Colonic mucosa (tissue), 4 donors: ENCODE results near the gene ZNF335. TPM values are rescaled to one million over a fixed set of nuclear protein-coding genes. Genes with fewer than 3 reads are reported as not detected.

Source experiments
- DNase-seq: peaks from one replicate; pipeline ENCODE4 v3.0.0-alpha.2; 2020
- H3K27ac ChIP-seq: fragments of 200-600 bp; one replicate; pipeline ENCODE4 v1.8.0; 2021
- H3K27me3 ChIP-seq: fragments of 200-600 bp; one replicate; pipeline ENCODE4 v1.8.0; 2021
- H3K36me3 ChIP-seq: fragments of 200-600 bp; one replicate; pipeline ENCODE4 v1.8.0; 2021
- H3K4me1 ChIP-seq: fragments of 200-600 bp; one replicate; pipeline ENCODE4 v1.8.0; 2021; ENCODE audit warnings: mild to moderate bottlenecking
- H3K4me3 ChIP-seq: fragments of 200-600 bp; one replicate; pipeline ENCODE4 v1.8.0; 2021
- H3K9ac ChIP-seq, 2 donors: one replicate each; pipeline ENCODE4 v1.7.0; 2013; ENCODE audit warnings: control low read depth in 2 of 2, low read depth in 2 of 2, low read length in 2 of 2
- H3K9me3 ChIP-seq: fragments of 200-600 bp; one replicate; pipeline ENCODE4 v1.8.0; 2021
- intact Hi-C: fragments of 100-400 bp; cut with DNase I; formaldehyde crosslinking; loops from one replicate; pipeline ENCODE4 v1.14.1; 2022
- total RNA-seq, 2 donors: library from RNA; stranded (reverse); fragmentation: NEBNext Ultra II Directional in 1 of 2; extraction: Animal tissue kit (Norgen Biotek cat#: 25700) in 1 of 2; gene quantifications; one replicate each; pipeline ENCODE4 v1.2.1, GENCODE V29; 2021
- TF ChIP-seq, protein P1 (sequence below): fragments of 200-600 bp; IDR thresholded peaks from one replicate; pipeline ENCODE4 v1.8.0; 2022; ENCODE audit warnings: antibody characterized with exemption, mild to moderate bottlenecking
- donor health status: healthy.
- donor health status: DM: no; HTN: no; CAD: no.
- donor health status: DM: no; HTN: no; CAD: no.

The ZNF335 gene
- total RNA-seq, 2 donors from 2014 or later: 11.3 to 22.1 TPM

- TF ChIP-seq, protein P1, sequence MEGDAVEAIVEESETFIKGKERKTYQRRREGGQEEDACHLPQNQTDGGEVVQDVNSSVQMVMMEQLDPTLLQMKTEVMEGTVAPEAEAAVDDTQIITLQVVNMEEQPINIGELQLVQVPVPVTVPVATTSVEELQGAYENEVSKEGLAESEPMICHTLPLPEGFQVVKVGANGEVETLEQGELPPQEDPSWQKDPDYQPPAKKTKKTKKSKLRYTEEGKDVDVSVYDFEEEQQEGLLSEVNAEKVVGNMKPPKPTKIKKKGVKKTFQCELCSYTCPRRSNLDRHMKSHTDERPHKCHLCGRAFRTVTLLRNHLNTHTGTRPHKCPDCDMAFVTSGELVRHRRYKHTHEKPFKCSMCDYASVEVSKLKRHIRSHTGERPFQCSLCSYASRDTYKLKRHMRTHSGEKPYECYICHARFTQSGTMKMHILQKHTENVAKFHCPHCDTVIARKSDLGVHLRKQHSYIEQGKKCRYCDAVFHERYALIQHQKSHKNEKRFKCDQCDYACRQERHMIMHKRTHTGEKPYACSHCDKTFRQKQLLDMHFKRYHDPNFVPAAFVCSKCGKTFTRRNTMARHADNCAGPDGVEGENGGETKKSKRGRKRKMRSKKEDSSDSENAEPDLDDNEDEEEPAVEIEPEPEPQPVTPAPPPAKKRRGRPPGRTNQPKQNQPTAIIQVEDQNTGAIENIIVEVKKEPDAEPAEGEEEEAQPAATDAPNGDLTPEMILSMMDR: no peak
- no peak overlapping the region for H3K27ac ChIP-seq
- peak; percentile 38 for DNase-seq
- no peak overlapping the region for H3K9ac ChIP-seq
- H3K36me3 ChIP-seq: no peaks in the 10 kb centered on the region
- no peaks in the 10 kb centered on the region for H3K4me1 ChIP-seq
- intact Hi-C loops: no loop called here
- no peak overlapping the region for H3K4me3 ChIP-seq
- H3K9me3 ChIP-seq: no peaks in the 10 kb centered on the region
- H3K27me3 ChIP-seq: peaks cover 4% of the 10 kb centered on the region
Observed at GRCh38 chr20:46004889-46005473, 33.0 kb upstream of the ZNF335 start.

GRCh38 chr20:46004187-46004586 is 32.2 kb upstream of the ZNF335 start:
- Histone ChIP-seq H3K4me3 (no peak overlapping the region), H3K9ac (no peak overlapping the region), H3K36me3 (no peaks in the 10 kb centered on the region), H3K27me3 (no peaks in the 10 kb centered on the region), H3K9me3 (no peaks in the 10 kb centered on the region), H3K4me1 (no peaks in the 10 kb centered on the region), H3K27ac (no peak overlapping the region)
- TF ChIP-seq, protein P1: no peak
- intact Hi-C loops: no loop called here
- no peak for DNase-seq

- no peak overlapping the region for H3K4me3 ChIP-seq
- DNase-seq: no peak
- no peaks in the 10 kb centered on the region for H3K9me3 ChIP-seq
- H3K36me3 ChIP-seq: no peaks in the 10 kb centered on the region
- H3K4me1 ChIP-seq: no peaks in the 10 kb centered on the region
- H3K9ac ChIP-seq: no peak overlapping the region
- intact Hi-C loops: no loop called here
- no peak overlapping the region for H3K27ac ChIP-seq
- TF ChIP-seq, protein P1: no peak
- no peaks in the 10 kb centered on the region for H3K27me3 ChIP-seq
Observed at GRCh38 chr20:46002008-46002407, 30.0 kb upstream of the ZNF335 start.

GRCh38 chr20:46001498-46001897 is 29.5 kb upstream of the ZNF335 start:
- intact Hi-C loops: no loop called here
- no peak overlapping the region for H3K27ac ChIP-seq
- H3K4me3 ChIP-seq: no peak overlapping the region
- no peak overlapping the region for H3K9ac ChIP-seq
- no peaks in the 10 kb centered on the region for H3K4me1 ChIP-seq
- DNase-seq: no peak
- H3K36me3 ChIP-seq: no peaks in the 10 kb centered on the region
- TF ChIP-seq, protein P1: no peak
- no peaks in the 10 kb centered on the region for H3K27me3 ChIP-seq
- H3K9me3 ChIP-seq: no peaks in the 10 kb centered on the region

DNA sequence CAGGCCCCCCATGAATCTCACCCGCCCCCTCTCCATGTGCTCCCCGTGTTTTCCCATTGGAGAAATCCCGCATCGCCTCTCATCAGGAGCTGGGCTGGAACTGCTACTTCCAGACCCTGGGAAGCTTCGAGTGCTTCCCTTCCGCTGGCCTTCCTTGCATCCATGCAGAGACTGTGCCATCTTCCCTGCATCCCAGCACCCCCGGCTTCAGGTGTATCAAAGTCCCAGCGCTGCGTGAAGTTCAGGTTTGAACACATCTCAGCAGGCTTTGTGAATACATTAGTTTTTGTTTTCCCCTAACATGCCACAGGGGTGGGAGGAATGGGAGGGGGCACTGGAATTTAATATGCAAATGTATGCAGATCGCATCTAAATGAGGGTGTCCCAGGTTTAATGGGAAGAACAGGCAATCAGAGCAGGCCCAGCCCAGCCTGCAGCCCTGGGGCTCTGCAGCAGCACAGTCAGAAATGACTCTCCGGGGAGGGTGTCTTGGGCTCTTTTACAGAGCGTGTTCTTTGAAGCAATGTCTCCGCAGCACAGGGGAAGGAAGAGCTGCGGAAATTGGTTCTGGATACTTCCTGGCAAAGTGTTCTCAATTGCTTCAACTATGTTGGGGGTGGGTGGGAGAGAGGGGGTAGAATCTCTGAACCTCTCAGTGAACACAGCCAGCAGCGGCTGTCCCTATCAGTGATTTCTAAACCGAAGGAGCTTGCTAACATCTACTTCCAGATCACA is 28.4 kb upstream of the ZNF335 start:
- TF ChIP-seq, protein P1: no peak
- no peaks in the 10 kb centered on the region for H3K4me1 ChIP-seq
- intact Hi-C loops: no loop called here
- DNase-seq: no peak
- H3K27ac ChIP-seq: no peak overlapping the region
- no peaks in the 10 kb centered on the region for H3K27me3 ChIP-seq
- no peaks in the 10 kb centered on the region for H3K9me3 ChIP-seq
- no peak overlapping the region for H3K9ac ChIP-seq
- H3K4me3 ChIP-seq: no peak overlapping the region
- H3K36me3 ChIP-seq: no peaks in the 10 kb centered on the region
